Panc1 (cell line): Measurements from ENCODE around the gene MRM3. TPM values are rescaled to one million over a fixed set of nuclear protein-coding genes. Genes with fewer than 3 reads are reported as not detected.

ENCODE experiments used
- ATAC-seq: fragments of 200-7000 bp; cut with Tn5 transposase; 2 replicates; pipeline ENCODE4 v1.9.1; 2020; ENCODE audit warnings: mild to moderate bottlenecking, moderate library complexity
- BruUV-seq: library from RNA; stranded (reverse); fragments of 400-500 nt; replicated peaks from 2 replicates; lab custom pipeline; 2021; lab: Mats Ljungman, UMichigan
- CTCF ChIA-PET: fragments of 300-600 bp; sonication (Branson Sonifier 250); formaldehyde crosslinking; loops from one replicate; lab custom pipeline; 2022; ENCODE audit warnings: antibody characterized with exemption; lab: Charles Lee
- POLR2A ChIA-PET: fragments of 300-600 bp; sonication (Branson Sonifier 250); formaldehyde crosslinking; loops from one replicate; lab custom pipeline; 2022; ENCODE audit warnings: antibody characterized with exemption; lab: Charles Lee
- DNase-seq: peaks from one replicate; pipeline ENCODE4 v3.0.0-alpha.2; 2010; ENCODE audit warnings: low read depth, low spot score
- H3K27ac ChIP-seq: 2 replicates; pipeline ENCODE4 v1.5.1; 2011; ENCODE audit warnings: mild to moderate bottlenecking, low read length, inconsistent platforms
- H3K27me3 ChIP-seq: fragments of 200-500 bp; sonication (Bioruptor generic); 2 replicates; pipeline ENCODE4 v1.6.0; 2014; ENCODE audit warnings: low read length, inconsistent platforms; ENCODE audit not compliant: control insufficient read depth, insufficient read depth
- H3K36me3 ChIP-seq: fragments of 200-500 bp; sonication (Bioruptor generic); 2 replicates; pipeline ENCODE4 v1.5.1; 2014; ENCODE audit warnings: inconsistent platforms, mild to moderate bottlenecking, low read length, moderate library complexity; ENCODE audit not compliant: control insufficient read depth, insufficient read depth
- H3K4me1 ChIP-seq: 2 replicates; pipeline ENCODE4 v1.5.1; 2011; ENCODE audit warnings: inconsistent platforms, mild to moderate bottlenecking, low read length, moderate library complexity; ENCODE audit not compliant: control insufficient read depth, insufficient read depth
- H3K4me3 ChIP-seq, 2 experiments: 2 replicates each; pipeline ENCODE4 v1.5.1; 2011 to 2012; ENCODE audit warnings: low read depth in 2 of 2, low read length in 2 of 2, mild to moderate bottlenecking in 2 of 2, inconsistent platforms in 1 of 2, moderate library complexity in 1 of 2
- H3K9me3 ChIP-seq: fragments of 200-500 bp; sonication (Bioruptor generic); 2 replicates; pipeline ENCODE4 v1.5.1; 2014; ENCODE audit warnings: low read depth, mild to moderate bottlenecking, inconsistent platforms, low read length, moderate library complexity; ENCODE audit not compliant: control insufficient read depth, insufficient read depth
- CTCF ChIP-seq: fragments of 450-650 bp; IDR thresholded peaks from 2 replicates; pipeline ENCODE4 v1.5.1; 2017; ENCODE audit warnings: mild to moderate bottlenecking
- POLR2AphosphoS5 ChIP-seq: IDR thresholded peaks from 2 replicates; pipeline ENCODE4 v1.6.1; 2012; ENCODE audit warnings: mild to moderate bottlenecking, low read depth, low read length, moderate library complexity
- REST ChIP-seq, 2 experiments: IDR thresholded peaks; 2 replicates each; pipeline ENCODE4 v1.6.1; 2011 to 2012; ENCODE audit warnings: low read depth in 2 of 2, control low read depth in 1 of 2, low read length in 1 of 2, mild to moderate bottlenecking in 1 of 2, moderate library complexity in 1 of 2; ENCODE audit not compliant: insufficient read depth in 1 of 2
- SIN3A ChIP-seq: IDR thresholded peaks from 2 replicates; pipeline ENCODE4 v1.6.1; 2012; ENCODE audit warnings: low read depth, mild to moderate bottlenecking, low read length, moderate library complexity, borderline replicate concordance; ENCODE audit not compliant: insufficient read depth
- TCF7L2 ChIP-seq: IDR thresholded peaks from 2 replicates; pipeline ENCODE4 v1.6.1; 2011; ENCODE audit warnings: mild to moderate bottlenecking, low read depth, low read length, inconsistent platforms
- in situ Hi-C: cut with HindIII; loops from 2 replicates; pipeline ENCODE4 v1.10.0; 2016; ENCODE audit warnings: low sequenced_read_pairs, low pct_unique_long_range_greater_than_20kb
- intact Hi-C: fragments of 100-400 bp; cut with micrococcal nuclease; formaldehyde crosslinking; loops from one replicate; pipeline ENCODE4 v1.10.0; 2022; ENCODE audit not compliant: unreplicated experiment
- total RNA-seq: library from RNA; stranded (reverse); gene quantifications from one replicate; pipeline ENCODE4 v1.2.1, GENCODE V29; 2021; ENCODE audit not compliant: unreplicated experiment

The MRM3 gene
- total RNA-seq, 1 experiment from 2014 or later = 13.4 TPM

GRCh38 chr17:814371-814770 is 32.2 kb downstream of the MRM3 start:
- H3K9me3 ChIP-seq = no peaks in the 10 kb centered on the region
- H3K27me3 ChIP-seq = no peaks in the 10 kb centered on the region
- intact Hi-C loops = no loop called here
- no peaks in the 10 kb centered on the region for H3K4me1 ChIP-seq
- ATAC-seq (no peak), DNase-seq (no peak)
- ChIA-PET CTCF (no interaction called here), POLR2A (no interaction called here)
- H3K4me3 ChIP-seq = no peak overlapping the region
- in situ Hi-C loops = no loop called here
- peaks cover 11% of the 10 kb centered on the region; the same call in 1 of the 2 replicates for H3K36me3 ChIP-seq
- no TSS peak for BruUV-seq
- H3K27ac ChIP-seq = no peak overlapping the region
- TF ChIP-seq CTCF = no peak

- intact Hi-C loops (no loop called here), in situ Hi-C loops (no loop called here)
- CTCF ChIA-PET = no interaction called here
Measured at GRCh38 chr17:819251-819650, 37.1 kb downstream of the MRM3 start.

More at GRCh38 chr17:819251-819650, 37.1 kb downstream of the MRM3 start:
- BruUV-seq = no TSS peak
- Histone ChIP-seq H3K9me3 (no peaks in the 10 kb centered on the region), H3K4me1 (no peaks in the 10 kb centered on the region), H3K4me3 (no peak overlapping the region), H3K27me3 (no peaks in the 10 kb centered on the region), H3K27ac (no peak overlapping the region), H3K36me3 (peaks cover 14% of the 10 kb centered on the region; the same call in 1 of the 2 replicates)
- ATAC-seq (no peak), DNase-seq (no peak)
- POLR2A ChIA-PET = interaction anchor here (0.6 kb wide), 1 partner anchor 16 kb away, joined by 3 read pairs; no protein-coding TSS in a partner anchor
- TF ChIP-seq REST (IDR thresholded peaks at IDR 0.05; ENCODE audit: insufficient read depth in 1 of 2, low read depth in 2 of 2, low read length in 1 of 2) (no peak), SIN3A (no peak), TCF7L2 (no peak), POLR2AphosphoS5 (no peak), CTCF (no peak)
